ENCODE data around the gene TNNI2. TPM values are rescaled to one million over a fixed set of nuclear protein-coding genes. Genes with fewer than 3 reads are reported as not detected.

TNNI2 gene
- polyA plus RNA-seq, 3 donors from 2014 or later = 0.54 to 2.0 TPM; not detected in 1

DNA sequence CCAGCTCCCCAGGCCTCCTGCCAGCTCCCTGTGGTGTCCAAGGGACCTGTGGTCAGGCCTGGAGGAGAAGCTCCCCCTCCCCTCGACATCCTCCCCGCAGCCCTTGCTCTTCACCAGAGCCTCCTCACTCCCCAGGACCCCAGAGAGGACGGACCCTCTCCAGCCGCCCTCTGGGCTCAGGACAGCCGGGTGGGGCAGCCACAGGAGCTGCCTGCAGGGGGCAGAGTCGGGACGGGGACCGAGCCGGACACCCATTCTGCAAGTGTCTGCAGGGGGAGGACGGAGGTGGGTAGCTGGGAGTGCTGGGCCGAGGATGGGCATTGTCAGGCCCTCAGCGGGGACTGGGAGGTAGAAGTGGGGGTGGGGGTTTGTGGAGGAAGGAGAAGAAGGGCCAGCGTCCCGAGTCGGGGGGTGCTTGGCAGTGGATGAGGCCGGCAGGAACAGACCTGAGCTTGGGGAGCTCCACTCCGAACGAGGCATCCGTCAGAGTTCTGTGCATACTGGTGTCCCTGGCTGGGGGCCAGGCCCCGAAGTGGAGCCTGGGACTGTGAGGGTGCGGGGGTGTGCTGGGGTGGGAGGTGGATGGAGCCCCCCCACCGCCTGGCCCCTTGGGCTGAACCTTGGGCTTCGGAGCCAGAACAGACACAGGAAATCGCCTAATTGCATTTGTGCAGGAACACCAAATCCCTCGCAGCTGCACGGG is 37.7 kb downstream of the TNNI2 start:
- no peaks in the 10 kb centered on the region for H3K36me3 Mint-ChIP-seq
- no peak for DNase-seq
- H3K9me3 Mint-ChIP-seq = no peaks in the 10 kb centered on the region
- H3K4me3 Mint-ChIP-seq = no peak overlapping the region
- peak overlapping the region in 2 of 6 donors; percentile 29 to 36 for H3K27ac Mint-ChIP-seq
- peaks cover 23 to 60% of the 10 kb centered on the region in 2 donors for H3K4me1 Mint-ChIP-seq
- H3K27me3 Mint-ChIP-seq (ENCODE audit: low read depth in 3 of 3) = peaks cover 0 to 5% (median 4%) of the 10 kb centered on the region in 3 donors

DNA sequence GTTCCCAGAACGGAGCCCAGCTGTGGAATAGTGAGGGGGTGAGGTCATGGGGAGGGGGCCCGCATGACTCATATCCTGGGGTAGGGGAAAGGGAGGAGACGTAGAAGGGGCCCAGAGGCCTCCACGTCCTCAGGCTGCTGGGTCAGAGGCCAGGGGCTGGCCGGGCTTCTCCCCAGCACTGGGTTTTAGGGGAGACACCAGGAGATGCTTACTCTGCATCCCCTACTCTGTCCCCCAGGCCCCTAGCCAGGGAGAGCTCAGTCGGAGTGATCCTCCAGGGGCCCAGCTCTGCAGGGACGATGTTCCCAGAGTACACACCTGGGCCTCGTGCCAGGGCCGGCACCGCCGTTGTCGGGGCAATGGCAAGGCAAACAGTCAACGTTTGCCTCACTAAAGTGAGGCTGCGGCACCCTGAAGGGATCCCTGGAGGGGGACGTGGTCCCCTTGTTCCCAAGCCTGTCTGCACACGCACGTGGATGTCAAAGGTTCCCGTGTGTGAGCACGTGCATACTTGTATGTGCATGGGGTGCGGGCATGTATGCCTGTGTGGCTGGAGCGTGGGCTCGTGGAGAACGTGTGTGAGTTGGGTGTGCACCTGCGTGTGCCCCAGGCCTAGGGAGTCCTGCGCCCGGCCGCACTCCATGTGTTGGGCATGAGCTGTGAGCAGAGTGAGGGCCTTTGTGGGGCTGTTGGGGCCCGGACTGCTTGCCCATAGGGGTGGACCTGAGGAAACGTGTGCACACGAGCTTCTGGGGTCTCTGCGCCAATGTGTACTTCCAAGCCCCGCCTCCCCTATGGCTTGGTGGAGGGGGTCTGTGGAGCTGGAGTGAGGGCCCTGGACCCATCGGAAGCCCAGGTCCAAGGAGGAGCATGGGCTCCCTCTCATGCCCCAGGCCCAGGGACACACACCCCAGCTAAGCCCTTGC is 38.7 kb downstream of the TNNI2 start:
- DNase-seq = no peak
- Mint-ChIP-seq H3K9me3 (no peaks in the 10 kb centered on the region), H3K4me3 (no peak overlapping the region), H3K4me1 (peaks cover 14 to 53% of the 10 kb centered on the region in 2 donors), H3K27ac (peak overlapping the region in 4 of 6 donors; percentile 34 to 74 (median 48)), H3K36me3 (no peaks in the 10 kb centered on the region), H3K27me3 (ENCODE audit: low read depth in 3 of 3) (peaks cover 0 to 3% (median 1%) of the 10 kb centered on the region in 3 donors)

DNA sequence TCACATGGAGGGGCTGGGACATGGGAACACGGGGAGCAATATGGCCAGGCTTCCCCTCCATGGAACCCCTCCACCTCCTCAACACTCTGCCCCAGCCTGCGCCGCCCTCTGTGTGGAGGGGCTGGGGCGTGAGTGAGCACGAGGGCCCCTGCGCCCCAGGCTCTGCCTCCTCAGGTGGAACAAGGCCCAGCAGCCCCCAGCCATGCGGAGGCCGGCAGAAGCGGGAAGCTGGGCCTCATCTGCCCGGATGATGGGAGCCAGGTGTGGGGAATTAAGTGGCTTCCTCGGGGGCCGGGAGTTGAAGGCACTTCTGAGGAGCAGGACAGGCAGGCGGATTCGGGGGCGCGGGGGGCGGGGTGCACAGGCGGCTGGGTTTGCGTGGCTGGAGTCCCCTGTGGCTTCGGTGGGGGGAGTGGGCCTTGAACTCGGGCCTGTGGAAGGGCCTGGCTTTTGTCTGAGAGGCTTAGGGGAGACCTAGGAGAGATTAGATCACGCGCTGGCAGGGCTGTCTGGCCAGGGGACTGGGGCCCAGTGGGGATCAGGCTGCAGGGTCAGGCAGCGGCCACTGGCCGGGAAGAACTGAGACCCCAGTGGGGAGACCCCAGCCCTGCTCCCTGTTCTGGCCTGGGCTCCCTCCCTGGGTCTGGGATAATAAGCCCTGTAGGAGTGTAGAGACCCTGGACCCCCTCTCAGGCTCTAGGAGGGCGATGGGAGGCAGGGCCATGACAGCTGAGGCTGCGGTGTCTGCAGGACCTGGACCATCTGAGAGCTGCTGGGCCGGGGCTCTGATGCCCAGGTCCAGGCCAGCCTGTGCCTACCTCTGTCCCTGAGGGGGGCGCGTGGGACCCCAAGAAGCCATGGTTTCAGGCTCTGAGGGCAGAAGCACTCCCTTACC is 39.6 kb downstream of the TNNI2 start:
- no peaks in the 10 kb centered on the region for H3K36me3 Mint-ChIP-seq
- no peak for DNase-seq
- no peaks in the 10 kb centered on the region for H3K9me3 Mint-ChIP-seq
- no peak overlapping the region for H3K27ac Mint-ChIP-seq
- H3K27me3 Mint-ChIP-seq (ENCODE audit: low read depth in 3 of 3) = peaks cover 0 to 2% (median 1%) of the 10 kb centered on the region in 3 donors
- no peak overlapping the region for H3K4me3 Mint-ChIP-seq
- H3K4me1 Mint-ChIP-seq = peaks cover 7 to 47% of the 10 kb centered on the region in 2 donors

DNA sequence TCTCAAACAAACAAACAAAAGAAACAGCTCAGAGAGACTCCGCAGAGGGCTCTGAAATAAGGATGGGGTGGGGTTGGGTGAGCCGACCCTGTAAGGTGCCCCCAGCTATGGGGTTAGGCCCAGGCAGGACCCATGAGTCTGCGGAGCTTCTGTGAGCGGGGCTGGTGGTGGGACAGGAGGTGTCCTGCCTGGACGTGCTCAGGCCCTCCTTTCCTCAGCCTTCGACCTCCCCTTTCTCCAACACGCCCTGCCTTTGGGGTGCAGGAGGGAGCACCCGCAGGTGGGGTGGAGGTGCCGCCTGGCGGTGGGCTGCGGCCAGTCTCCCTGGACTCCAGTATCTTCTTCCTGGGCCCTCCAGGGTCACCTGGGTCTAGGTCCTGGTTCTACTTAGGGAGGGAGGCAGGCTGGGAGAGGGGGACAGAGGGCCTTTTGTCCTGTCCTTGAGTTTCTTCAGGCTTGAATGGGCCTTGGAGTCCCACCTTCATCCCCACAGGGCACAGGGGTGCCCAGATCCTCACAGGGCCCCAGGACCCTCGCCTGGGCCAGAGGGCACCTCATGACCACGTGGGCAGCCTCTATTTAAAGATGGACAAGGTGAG is 40.7 kb downstream of the TNNI2 start:
- Mint-ChIP-seq H3K9me3 (no peaks in the 10 kb centered on the region), H3K36me3 (no peaks in the 10 kb centered on the region), H3K27me3 (ENCODE audit: low read depth in 3 of 3) (peaks cover 0 to 1% (median 0%) of the 10 kb centered on the region in 3 donors), H3K4me3 (no peak overlapping the region), H3K27ac (peak overlapping the region in 3 of 6 donors; percentile 18 to 89 (median 72)), H3K4me1 (peaks cover 7 to 43% of the 10 kb centered on the region in 2 donors)
- DNase-seq = no peak

DNA sequence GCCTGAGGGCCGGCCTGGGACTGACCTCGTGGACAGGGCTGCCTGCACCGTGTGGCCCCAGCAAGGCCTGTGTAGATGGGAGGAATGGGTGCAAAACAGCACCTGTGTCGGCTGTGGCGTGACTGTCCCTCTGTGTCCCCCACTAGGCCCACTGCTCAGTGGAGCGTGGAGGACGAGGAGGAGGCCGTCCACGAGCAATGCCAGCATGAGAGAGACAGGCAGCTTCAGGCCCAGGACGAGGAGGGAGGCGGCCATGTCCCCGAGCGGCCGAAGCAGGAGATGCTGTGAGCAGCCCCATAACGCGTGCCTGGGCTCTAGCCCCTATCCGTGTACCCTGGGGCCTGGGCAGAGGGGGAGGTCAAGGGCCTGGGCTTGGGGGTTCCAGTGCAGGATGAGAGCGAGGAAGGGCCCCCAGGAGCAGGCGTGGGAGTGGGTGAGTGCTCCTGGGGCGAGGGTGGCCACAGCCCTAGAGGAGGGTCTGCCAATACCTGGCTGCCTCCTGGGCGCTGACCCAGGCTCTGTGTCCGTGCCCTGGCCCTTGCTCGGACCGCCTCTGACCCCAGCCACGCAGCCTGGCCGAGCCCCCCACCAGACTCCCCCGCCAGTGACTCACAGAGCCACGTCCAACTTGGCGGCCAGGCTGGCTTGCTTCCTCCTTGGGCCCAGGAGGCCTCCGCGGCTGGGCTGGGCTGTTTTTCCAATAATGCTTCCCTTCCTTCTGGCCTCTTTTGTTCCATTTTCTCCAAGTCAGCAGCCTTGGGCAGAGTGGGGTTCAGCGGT is 41.4 kb downstream of the TNNI2 start:
- Mint-ChIP-seq H3K27me3 (ENCODE audit: low read depth in 3 of 3) (peaks cover 0 to 1% (median 0%) of the 10 kb centered on the region in 3 donors), H3K27ac (peak overlapping the region; percentile 18 to 89 (median 66)), H3K4me1 (peaks cover 5 to 42% of the 10 kb centered on the region in 2 donors), H3K9me3 (no peaks in the 10 kb centered on the region), H3K36me3 (no peaks in the 10 kb centered on the region), H3K4me3 (no peak overlapping the region)
- no peak for DNase-seq

DNA sequence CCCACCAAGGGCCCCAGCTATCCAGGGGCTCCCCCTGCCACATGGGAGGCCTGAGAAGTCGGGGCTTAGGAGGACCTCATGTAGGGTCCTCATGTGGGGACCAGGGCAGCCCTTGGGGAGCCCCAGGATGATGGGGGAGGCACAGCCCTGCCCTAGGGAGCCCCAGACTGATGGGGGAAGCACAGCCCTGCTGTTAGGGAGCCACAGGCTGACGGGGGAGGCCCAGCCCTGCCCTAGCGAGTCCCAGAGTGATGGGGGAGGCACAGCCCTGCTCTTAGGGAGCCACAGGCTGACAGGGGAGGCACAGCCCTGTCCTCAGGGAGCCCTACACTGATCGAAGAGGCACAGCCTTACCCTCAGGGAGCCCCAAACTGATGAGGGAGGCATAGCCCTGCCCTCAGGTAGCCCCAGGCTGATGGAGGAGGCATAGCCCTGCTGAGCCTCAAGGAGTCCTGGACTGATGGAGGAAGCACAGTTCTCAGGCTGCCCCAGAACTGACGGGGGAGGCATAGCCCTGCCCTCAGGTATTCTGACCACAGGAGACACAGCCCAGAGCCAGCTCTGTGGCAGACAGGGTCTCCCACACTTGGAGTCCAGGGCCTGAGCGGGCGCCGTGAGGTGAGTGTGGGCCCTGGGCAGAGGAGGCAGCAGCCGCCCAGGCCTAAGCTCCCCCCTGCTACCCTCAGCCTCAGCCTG is 42.1 kb downstream of the TNNI2 start:
- Mint-ChIP-seq H3K27me3 (ENCODE audit: low read depth in 3 of 3) (no peaks in the 10 kb centered on the region), H3K27ac (peak overlapping the region; percentile 39 to 69 (median 56)), H3K9me3 (no peaks in the 10 kb centered on the region), H3K4me3 (peak overlapping the region in 1 of 5 donors; percentile 33), H3K36me3 (no peaks in the 10 kb centered on the region), H3K4me1 (peaks cover 0 to 38% of the 10 kb centered on the region in 2 donors)
- DNase-seq = no peak

DNA sequence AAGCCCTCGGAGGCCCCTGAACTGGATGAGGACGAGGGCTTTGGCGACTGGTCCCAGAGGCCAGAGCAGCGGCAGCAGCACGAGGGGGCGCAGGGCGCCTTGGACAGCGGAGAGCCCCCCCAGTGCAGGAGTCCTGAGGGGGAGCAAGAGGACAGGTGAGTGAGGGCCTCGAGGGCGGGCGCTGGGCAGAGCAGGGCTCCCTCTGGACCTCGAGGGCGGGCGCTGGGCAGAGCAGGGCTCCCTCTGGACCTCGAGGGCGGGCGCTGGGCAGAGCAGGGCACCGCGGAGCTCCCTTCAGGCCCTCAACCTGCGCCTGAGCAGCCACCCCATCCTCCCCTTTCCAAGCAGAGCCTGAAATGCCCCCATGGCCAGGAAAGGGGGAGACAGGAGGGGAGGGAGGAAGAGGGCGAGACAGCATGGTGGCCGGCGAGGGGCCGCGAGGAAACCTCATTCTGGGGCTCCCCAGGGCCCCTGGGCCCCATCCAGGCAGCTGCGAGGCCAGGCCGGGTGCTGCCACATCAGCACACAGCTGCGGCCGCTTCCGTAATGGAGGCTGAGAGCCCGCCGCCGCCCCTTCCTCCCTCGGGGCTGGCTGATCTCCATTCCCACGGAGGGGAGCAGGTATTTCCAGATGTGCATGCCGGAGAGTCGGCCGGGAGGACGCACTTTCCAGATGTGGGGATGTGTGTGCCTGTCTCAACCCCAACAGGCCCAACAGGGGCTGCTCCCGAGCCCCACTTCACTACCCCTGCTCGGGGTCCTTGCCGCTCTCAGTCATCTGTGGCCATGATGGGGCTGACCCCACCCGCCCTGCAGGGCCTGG is 42.9 kb downstream of the TNNI2 start:
- Mint-ChIP-seq H3K4me3 (no peak overlapping the region), H3K4me1 (peaks cover 0 to 32% of the 10 kb centered on the region in 2 donors), H3K9me3 (no peaks in the 10 kb centered on the region), H3K27ac (peak overlapping the region in 3 of 6 donors; percentile 39 to 64 (median 53)), H3K27me3 (ENCODE audit: low read depth in 3 of 3) (no peaks in the 10 kb centered on the region), H3K36me3 (no peaks in the 10 kb centered on the region)
- peak in 1 of 3 donors; percentile 14 for DNase-seq

DNA sequence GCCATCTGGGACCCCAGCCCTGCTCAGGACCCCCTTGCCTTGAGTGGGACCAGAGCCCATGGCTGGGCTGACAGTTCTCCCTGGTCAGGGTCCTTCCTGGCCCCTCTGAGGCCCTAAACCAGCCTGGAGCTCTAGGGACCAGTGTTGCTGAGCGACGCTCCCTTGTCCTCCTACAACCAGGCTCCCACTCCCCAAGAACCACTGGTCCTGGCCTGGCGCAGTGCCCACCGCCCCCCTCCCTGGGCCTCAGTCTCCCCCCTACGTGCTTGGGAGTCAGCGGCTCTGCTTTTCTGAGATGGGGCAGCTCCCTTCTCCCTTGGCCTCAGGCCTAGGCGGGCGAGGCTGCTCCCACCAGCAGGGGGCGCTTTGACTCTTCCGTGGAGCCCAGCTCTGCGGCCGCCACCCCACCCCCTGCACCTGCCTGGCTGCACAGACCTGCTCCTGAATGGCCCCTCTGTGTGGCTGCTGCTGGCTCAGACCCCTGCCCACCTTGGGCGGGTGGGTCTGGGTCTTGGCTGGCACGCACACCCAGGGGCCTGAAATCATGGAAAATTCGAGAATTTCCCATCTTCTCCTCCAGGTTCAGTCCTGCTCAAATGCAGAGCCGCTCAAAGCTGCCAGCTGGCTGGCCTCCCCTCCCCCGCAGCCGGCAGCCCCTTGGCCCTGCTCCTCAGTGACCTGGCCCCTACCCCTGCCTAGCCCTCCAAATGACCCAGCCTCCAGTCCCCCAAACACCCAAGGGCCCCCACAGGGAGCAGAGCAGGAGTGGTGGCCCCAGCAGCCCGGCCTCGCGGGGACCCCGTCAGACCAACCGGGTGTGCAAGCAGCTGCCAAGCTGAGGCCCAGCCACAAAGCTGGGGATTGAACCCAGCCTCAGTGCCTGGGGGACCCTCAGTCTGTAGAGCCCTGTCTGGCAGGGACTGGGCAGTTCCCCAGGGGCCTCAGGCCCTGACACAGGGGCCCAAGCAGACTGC is 43.8 kb downstream of the TNNI2 start:
- H3K4me1 Mint-ChIP-seq = peaks cover 2 to 33% of the 10 kb centered on the region in 2 donors
- peaks cover 0 to 2% (median 0%) of the 10 kb centered on the region in 3 donors for H3K36me3 Mint-ChIP-seq
- no peaks in the 10 kb centered on the region for H3K9me3 Mint-ChIP-seq
- DNase-seq = peak; percentile 72 to 78 (median 77)
- no peaks in the 10 kb centered on the region for H3K27me3 Mint-ChIP-seq (ENCODE audit: low read depth in 3 of 3)
- H3K27ac Mint-ChIP-seq = peak overlapping the region in 3 of 6 donors; percentile 26 to 60 (median 40)
- peak overlapping the region in 1 of 5 donors; percentile 26 for H3K4me3 Mint-ChIP-seq

DNA sequence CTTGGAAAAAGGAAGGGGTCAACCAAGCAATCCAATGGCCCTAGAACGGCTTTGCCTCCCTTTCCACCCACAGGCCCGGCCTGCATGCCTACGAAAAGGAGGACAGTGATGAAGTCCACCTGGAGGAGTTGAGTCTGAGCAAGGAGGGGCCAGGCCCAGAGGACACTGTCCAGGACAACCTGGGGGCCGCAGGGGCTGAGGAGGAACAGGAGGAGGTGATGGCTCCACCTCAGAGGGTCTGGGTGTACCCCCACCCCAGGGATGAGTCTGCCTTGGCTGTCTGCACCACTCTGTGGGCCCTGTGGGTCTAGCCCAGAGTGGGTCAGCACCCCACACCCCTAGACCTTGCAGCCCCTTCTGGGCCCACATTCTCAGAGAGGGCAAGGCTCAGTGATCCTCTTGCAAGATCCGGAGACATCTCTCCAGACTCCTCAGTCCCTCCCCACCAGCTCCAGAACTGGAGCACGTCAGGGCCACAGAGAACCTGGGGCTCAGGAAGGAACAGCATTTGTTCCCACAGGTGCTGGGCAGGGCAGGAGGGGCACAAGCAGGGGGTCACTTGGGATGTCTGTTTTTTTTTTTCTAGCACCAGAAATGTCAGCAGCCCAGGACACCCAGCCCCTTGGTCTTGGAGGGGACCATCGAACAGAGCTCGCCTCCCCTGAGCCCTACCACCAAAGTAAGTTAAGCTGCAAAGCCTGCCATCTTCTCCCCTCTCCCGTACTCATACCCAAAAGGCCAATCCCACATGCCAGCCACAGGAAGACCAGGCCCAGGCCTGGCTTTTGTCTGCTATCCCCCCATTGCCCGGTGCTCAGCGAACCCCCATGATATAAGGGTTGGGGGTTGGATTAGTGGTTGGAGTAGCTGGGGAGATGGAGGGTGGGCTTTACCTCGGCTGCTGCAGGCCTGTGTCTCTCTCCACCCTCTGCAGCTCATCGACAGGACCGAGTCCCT is 44.8 kb downstream of the TNNI2 start:
- H3K4me3 Mint-ChIP-seq = no peak overlapping the region
- H3K27ac Mint-ChIP-seq = peak overlapping the region in 1 of 6 donors; percentile 76
- peaks cover 0 to 9% (median 0%) of the 10 kb centered on the region in 3 donors for H3K36me3 Mint-ChIP-seq
- no peak for DNase-seq
- no peaks in the 10 kb centered on the region for H3K9me3 Mint-ChIP-seq
- H3K4me1 Mint-ChIP-seq = peaks cover 13 to 40% of the 10 kb centered on the region in 2 donors
- peaks cover 0 to 4% (median 2%) of the 10 kb centered on the region in 3 donors for H3K27me3 Mint-ChIP-seq (ENCODE audit: low read depth in 3 of 3)
